Caco-2 (cell line): ENCODE results near the gene EML5. TPM values are rescaled to one million over a fixed set of nuclear protein-coding genes. Genes with fewer than 3 reads are reported as not detected.
A peak's percentile ranks its signal among the peaks of the same experiment; 100 is the strongest.

Source experiments
- BruUV-seq: library from RNA; stranded (reverse); fragments of 400-500 nt; replicated peaks from 2 replicates; lab custom pipeline; 2021; lab: Mats Ljungman, UMichigan
- CTCF ChIA-PET: fragments of 300-600 bp; sonication (Branson Sonifier 250); formaldehyde crosslinking; loops from one replicate; lab custom pipeline; 2022; ENCODE audit warnings: antibody characterized with exemption; lab: Charles Lee
- POLR2A ChIA-PET: fragments of 300-600 bp; sonication (Branson Sonifier 250); formaldehyde crosslinking; loops from one replicate; lab custom pipeline; 2022; ENCODE audit warnings: antibody characterized with exemption; lab: Charles Lee
- DNase-seq, 2 experiments: peaks; one replicate each; pipeline versions ENCODE4 v3.0.0 to v3.0.0-alpha.2; 2020 to 2022
- H3K27me3 ChIP-seq: replicated peaks from 2 replicates; pipeline ENCODE4 v1.6.0; 2011; ENCODE audit warnings: low read length; ENCODE audit not compliant: control insufficient read depth, insufficient read depth
- H3K36me3 ChIP-seq: 2 replicates; pipeline ENCODE4 v1.5.1; 2011; ENCODE audit warnings: low read length; ENCODE audit not compliant: control insufficient read depth, insufficient read depth
- H3K4me1 ChIP-seq: fragments of 250-450 bp; sonication (Bioruptor Pico); 2 replicates; pipeline ENCODE4 v1.5.1; 2020; ENCODE audit warnings: mild to moderate bottlenecking
- H3K4me3 ChIP-seq: 2 replicates; pipeline ENCODE4 v1.5.1; 2011; ENCODE audit warnings: low read depth, mild to moderate bottlenecking, control low read depth, low read length
- H3K9me3 ChIP-seq: fragments of 250-450 bp; sonication (Bioruptor Pico); 2 replicates; pipeline ENCODE4 v1.5.1; 2020; ENCODE audit warnings: mild to moderate bottlenecking, moderate library complexity
- H3K27ac Mint-ChIP-seq: one replicate; pipeline ENCODE4 v1.8.0; 2022; ENCODE audit warnings: mixed read lengths; ENCODE audit not compliant: unreplicated experiment
- H3K27me3 Mint-ChIP-seq: one replicate; pipeline ENCODE4 v1.8.0; 2022; ENCODE audit warnings: mixed read lengths; ENCODE audit not compliant: insufficient read depth, unreplicated experiment
- H3K36me3 Mint-ChIP-seq: one replicate; pipeline ENCODE4 v1.8.0; 2022; ENCODE audit warnings: mild to moderate bottlenecking, mixed read lengths; ENCODE audit not compliant: insufficient read depth, unreplicated experiment
- H3K4me1 Mint-ChIP-seq: one replicate; pipeline ENCODE4 v1.8.0; 2022; ENCODE audit warnings: low read depth, mixed read lengths; ENCODE audit not compliant: unreplicated experiment
- H3K4me3 Mint-ChIP-seq: one replicate; pipeline ENCODE4 v1.8.0; 2022; ENCODE audit warnings: mild to moderate bottlenecking, moderate library complexity, mixed read lengths; ENCODE audit not compliant: unreplicated experiment
- H3K9me3 Mint-ChIP-seq: one replicate; pipeline ENCODE4 v1.8.0; 2022; ENCODE audit warnings: mixed read lengths; ENCODE audit not compliant: unreplicated experiment
- intact Hi-C: fragments of 100-400 bp; cut with micrococcal nuclease; formaldehyde crosslinking; loops from one replicate; pipeline ENCODE4 v1.10.0; 2022; ENCODE audit not compliant: unreplicated experiment
- total RNA-seq: library from RNA; stranded (reverse); gene quantifications from 2 replicates; pipeline ENCODE4 v1.2.3, GENCODE V29; 2022
- TF ChIP-seq, protein P1 (sequence below), 2 experiments: fragments of 200-600 bp in 1 of 2; IDR thresholded peaks; 1 replicate in 1 of 2; 2 replicates in 1 of 2; pipeline versions ENCODE4 v1.5.1 to v1.8.0; 2011 to 2022; ENCODE audit warnings: antibody characterized with exemption in 1 of 2, control low read depth in 1 of 2, inconsistent platforms in 1 of 2, low read depth in 1 of 2, low read length in 1 of 2, mild to moderate bottlenecking in 1 of 2, moderate library complexity in 1 of 2; ENCODE audit not compliant: insufficient read depth in 1 of 2, severe bottlenecking in 1 of 2, unreplicated experiment in 1 of 2

The EML5 gene
- total RNA-seq, 1 experiment from 2014 or later, result 0.11 TPM

DNA sequence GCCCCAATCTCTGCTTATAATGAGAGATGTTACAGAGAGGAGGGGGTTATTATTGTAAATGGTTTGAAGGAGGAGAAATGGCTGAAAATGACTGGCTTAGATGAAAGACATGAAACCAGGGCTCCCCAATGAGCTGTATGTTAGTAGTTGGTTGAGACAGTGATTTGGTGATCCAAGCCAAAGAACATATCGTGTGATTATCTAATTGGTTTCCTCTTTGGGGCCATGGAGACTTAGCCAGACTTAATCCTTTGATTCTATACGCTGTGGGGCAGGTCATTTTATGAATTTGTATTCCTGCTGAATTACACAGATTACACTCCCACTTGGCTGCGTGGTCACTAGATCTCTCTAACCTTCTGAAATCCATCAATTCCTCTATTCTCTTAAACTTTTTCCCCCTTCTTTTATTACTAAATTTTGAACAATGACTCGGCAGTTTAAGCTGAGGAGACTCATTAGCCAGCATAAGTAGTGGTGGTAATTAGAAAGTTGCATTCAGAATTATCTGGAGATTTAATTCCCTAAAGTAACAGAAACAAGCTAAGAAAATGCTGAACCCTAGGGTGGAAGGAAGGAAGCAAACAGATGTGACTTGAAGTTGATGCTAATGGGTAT, 37.0 kb upstream of the EML5 start:
- no TSS peak for BruUV-seq
- no peaks in the 10 kb centered on the region for H3K36me3 ChIP-seq
- no peak for DNase-seq
- POLR2A ChIA-PET, result no interaction called here
- H3K4me3 ChIP-seq, result no peak overlapping the region
- TF ChIP-seq, protein P1, sequence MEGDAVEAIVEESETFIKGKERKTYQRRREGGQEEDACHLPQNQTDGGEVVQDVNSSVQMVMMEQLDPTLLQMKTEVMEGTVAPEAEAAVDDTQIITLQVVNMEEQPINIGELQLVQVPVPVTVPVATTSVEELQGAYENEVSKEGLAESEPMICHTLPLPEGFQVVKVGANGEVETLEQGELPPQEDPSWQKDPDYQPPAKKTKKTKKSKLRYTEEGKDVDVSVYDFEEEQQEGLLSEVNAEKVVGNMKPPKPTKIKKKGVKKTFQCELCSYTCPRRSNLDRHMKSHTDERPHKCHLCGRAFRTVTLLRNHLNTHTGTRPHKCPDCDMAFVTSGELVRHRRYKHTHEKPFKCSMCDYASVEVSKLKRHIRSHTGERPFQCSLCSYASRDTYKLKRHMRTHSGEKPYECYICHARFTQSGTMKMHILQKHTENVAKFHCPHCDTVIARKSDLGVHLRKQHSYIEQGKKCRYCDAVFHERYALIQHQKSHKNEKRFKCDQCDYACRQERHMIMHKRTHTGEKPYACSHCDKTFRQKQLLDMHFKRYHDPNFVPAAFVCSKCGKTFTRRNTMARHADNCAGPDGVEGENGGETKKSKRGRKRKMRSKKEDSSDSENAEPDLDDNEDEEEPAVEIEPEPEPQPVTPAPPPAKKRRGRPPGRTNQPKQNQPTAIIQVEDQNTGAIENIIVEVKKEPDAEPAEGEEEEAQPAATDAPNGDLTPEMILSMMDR (IDR thresholded peaks at IDR 0.05; ENCODE audit: insufficient read depth in 1 of 2, low read depth in 1 of 2, low read length in 1 of 2, severe bottlenecking in 1 of 2, unreplicated experiment in 1 of 2), result no peak
- Mint-ChIP-seq H3K9me3 (no peaks in the 10 kb centered on the region), H3K4me1 (peaks cover 6% of the 10 kb centered on the region), H3K4me3 (no peak overlapping the region), H3K27me3 (no peaks in the 10 kb centered on the region), H3K36me3 (no peaks in the 10 kb centered on the region), H3K27ac (no peak overlapping the region)
- no peaks in the 10 kb centered on the region for H3K27me3 ChIP-seq
- peaks cover 5% of the 10 kb centered on the region for H3K4me1 ChIP-seq
- no peaks in the 10 kb centered on the region for H3K9me3 ChIP-seq
- CTCF ChIA-PET, result no interaction called here
- intact Hi-C loops, result no loop called here

DNA sequence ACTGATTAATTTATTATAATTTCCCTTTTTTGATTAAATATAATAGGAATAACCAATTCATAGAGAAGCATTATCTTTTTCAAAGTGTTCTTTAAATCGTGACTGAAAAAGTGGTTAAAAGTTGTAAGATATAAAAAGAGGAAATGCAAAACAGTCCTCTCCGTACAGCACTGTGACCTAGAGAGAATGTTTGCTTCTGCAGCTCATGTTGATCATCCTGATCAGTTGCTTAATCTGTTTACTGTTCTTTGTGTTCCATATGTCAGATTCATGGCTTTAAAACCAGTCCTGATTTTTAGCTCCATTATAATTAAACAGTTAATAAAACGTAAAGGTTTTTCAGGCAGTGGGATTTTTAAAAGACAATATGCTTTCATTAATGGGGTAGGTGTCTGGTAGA, 36.4 kb upstream of the EML5 start:
- Histone ChIP-seq H3K36me3 (no peaks in the 10 kb centered on the region), H3K4me3 (no peak overlapping the region), H3K9me3 (no peaks in the 10 kb centered on the region), H3K4me1 (peaks cover 5% of the 10 kb centered on the region), H3K27me3 (no peaks in the 10 kb centered on the region)
- H3K27ac Mint-ChIP-seq, result no peak overlapping the region
- no peaks in the 10 kb centered on the region for H3K9me3 Mint-ChIP-seq
- intact Hi-C loops, result no loop called here
- no peak overlapping the region for H3K4me3 Mint-ChIP-seq
- TF ChIP-seq, protein P1 (IDR thresholded peaks at IDR 0.05; ENCODE audit: insufficient read depth in 1 of 2, low read depth in 1 of 2, low read length in 1 of 2, severe bottlenecking in 1 of 2, unreplicated experiment in 1 of 2), result no peak
- DNase-seq, result no peak
- H3K36me3 Mint-ChIP-seq, result no peaks in the 10 kb centered on the region
- H3K27me3 Mint-ChIP-seq, result no peaks in the 10 kb centered on the region
- no TSS peak for BruUV-seq
- peaks cover 6% of the 10 kb centered on the region for H3K4me1 Mint-ChIP-seq
- ChIA-PET POLR2A (no interaction called here), CTCF (no interaction called here)

DNA sequence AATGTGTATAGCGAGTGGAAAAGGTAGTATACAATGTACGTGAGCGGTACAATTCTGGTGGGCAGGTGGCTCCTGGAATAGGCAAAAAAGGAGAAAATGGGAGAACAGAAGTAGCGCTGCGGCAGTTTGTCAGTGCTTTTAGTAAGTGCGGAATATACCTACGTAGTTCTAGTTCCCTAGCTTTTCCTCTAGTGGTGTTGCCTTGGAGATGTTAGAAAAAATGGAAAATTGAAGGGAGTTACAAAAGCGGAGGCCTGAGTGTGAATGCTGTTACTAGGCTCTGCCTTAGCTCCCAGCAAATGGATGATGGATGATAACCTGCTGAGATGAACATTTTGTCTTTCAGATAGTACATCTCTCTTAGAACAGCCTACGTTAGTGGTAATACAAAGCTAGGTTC, 32.8 kb upstream of the EML5 start:
- peak overlapping the region; percentile 80 for H3K4me3 Mint-ChIP-seq
- no peaks in the 10 kb centered on the region for H3K36me3 Mint-ChIP-seq
- no peak for DNase-seq
- Histone ChIP-seq H3K9me3 (no peaks in the 10 kb centered on the region), H3K36me3 (no peaks in the 10 kb centered on the region), H3K4me1 (peaks cover 5% of the 10 kb centered on the region), H3K27me3 (no peaks in the 10 kb centered on the region), H3K4me3 (peak overlapping the region; percentile 63)
- BruUV-seq, result TSS peak; percentile 60
- POLR2A ChIA-PET, result no interaction called here
- CTCF ChIA-PET, result interaction anchor here (1.0 to 1.9 kb wide), 2 partner anchors 14 to 33 kb away, joined by 3 to 5 read pairs; partner anchors contain the start of gene EML5
- intact Hi-C loops, result loop anchor here (2.0 kb wide), 1 partner anchor 33 kb away; the partner anchor contains the start of gene EML5
- peaks cover 6% of the 10 kb centered on the region for H3K4me1 Mint-ChIP-seq
- H3K27me3 Mint-ChIP-seq, result no peaks in the 10 kb centered on the region
- H3K9me3 Mint-ChIP-seq, result no peaks in the 10 kb centered on the region
- H3K27ac Mint-ChIP-seq, result no peak overlapping the region
- TF ChIP-seq, protein P1 (IDR thresholded peaks at IDR 0.05; ENCODE audit: insufficient read depth in 1 of 2, low read depth in 1 of 2, low read length in 1 of 2, severe bottlenecking in 1 of 2, unreplicated experiment in 1 of 2), result no peak
